ENCODE data around the gene CCNG2.

Gene CCNG2

DNA sequence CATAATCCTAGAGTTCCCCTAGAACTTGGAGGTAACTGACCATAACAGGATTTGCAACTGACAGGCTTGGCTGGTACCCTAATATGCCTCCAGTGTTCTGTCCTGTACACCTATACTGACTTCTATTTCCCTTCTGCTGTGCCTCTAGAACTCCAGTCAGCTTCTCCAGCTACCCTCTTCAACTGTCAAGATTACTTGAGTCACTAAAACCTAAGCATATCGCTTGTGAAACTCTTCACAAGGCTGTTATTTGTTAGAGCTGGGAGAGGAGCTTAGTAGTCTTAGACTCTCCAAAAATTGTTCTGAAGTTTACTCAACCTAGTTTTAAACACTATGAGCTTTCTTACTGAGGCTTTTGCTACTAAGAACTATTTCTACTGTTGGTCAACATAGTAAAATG is 52.0 kb downstream of the CCNG2 start:
- DNase-seq = no peak

DNA sequence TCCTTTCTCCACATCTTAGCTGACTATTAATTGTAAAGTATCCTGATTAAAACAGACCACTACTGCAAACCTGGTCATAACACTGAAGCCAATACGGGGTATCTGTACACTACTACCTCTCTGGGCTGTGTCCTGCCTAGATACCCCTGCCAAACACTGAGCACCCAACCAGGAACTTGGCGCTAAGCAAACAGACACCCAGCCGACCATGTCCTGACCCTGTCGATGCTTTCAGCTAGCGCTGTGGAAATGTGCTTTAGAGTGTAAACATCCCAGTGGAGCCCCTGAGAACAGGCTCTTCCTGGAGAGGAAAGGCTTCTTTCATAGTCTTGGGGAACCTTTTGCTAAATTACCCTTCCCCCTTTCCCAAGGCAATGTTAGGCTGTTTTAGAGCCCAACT is 52.9 kb downstream of the CCNG2 start:
- DNase-seq = no peak

DNA sequence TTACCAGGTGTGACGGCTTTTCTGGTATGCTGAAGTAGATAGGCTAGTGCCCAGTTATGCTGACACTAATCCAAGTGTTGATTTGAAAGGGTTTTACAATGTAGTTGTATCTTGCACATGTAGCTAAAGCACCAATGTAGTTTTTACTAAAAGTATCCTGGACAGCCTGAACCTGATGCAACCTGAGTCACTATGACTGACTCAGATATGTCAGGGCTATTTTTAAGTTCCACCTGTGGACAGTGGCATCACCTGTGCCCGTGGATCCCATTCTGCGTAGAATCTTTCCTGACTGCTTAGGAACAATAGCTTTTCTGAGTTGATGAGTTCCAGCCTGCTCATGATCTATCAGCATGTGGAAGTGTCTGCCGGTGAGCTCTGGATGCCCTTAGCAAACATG is 58.1 kb downstream of the CCNG2 start:
- no peak for DNase-seq

DNA sequence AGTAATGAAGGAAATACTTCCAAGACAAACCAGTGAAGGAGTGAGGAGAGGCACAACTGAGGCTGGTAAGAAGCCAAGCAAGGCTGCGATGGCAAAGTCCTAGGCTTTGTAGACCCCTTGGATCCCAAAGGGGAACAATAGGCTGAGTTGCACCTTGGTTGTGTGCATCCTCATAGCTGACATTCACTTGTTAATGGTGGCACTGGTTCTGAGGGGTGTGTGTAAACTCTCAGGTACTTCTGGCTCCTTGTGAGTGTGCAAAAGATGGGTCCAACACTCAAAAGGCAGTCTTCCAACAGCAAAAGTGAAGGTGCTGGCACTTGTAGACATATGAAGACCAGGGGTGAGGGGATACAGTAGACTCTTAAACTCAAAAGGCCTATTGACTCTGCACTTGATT is 60.5 kb downstream of the CCNG2 start:
- DNase-seq = no peak

DNA sequence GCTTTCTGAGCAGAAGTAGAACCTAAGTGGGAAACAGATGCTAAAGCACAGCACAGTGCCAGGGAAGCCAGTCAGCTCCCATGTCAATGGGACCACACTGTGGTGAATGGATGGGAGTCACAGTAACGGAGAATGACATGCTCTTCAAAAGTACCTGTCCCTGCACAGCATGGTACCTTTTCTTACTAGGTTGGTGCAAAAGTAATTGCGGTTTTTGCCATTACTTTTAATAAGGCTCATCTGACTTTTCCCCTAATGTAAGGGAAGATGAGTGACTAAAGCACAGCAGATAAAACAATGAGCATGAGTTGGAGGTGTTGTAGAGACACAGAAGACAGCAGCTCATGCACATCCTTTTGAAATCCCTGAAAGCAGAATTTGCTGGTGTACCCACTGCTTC is 62.3 kb downstream of the CCNG2 start:
- no peak for DNase-seq
